Measurements from ENCODE around the gene CSRP1. TPM values are rescaled to one million over a fixed set of nuclear protein-coding genes. Genes with fewer than 3 reads are reported as not detected.

Gene CSRP1
- total and polyA plus RNA-seq, 2 of the 13 experiments (the other 11 are each of a cell fraction or from before 2014, with no cell fraction given): 17.7 to 68.9 TPM

DNA sequence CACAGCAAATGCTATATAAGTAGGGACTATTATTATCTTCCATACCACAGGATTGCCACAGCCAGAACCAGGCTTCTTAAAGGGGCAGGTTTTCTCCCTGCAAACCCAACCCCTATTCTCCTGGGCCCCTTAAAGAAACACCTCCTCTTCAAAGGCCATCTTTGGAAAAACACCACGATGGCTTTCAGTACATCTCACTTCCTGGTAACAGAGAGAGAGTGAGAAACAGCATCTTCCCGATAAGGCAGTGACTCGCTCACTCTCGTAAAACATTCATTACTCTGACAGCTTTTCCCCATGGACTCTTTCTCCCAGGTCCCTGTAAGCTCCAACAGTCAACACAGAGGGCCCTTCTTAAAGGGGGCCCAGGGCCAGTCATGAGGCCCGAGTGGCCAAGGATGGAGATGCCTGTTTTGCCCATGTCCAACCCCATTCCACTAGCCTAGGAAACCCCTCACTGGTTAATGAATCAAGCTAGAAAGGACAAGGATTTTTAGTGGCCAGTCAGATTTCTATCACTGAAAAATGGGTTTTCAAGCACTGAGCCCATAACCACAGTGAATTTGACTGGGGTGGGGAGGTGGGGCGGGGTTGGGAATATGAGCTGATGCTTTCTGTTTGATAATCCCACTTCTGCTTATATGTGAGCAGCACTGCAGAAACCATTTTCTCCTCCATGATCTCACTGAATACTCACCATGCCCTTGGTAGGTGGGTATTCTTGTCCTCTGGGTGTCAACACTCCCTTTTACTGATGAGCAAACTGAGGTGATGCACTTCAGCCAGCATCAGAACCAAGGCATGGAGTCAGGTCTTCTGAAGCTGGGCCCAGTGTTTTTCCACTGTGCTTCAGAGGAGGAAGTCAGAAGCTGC lies 28.4 kb upstream of the CSRP1 start (continued):
- TF ChIP-seq, protein P1, sequence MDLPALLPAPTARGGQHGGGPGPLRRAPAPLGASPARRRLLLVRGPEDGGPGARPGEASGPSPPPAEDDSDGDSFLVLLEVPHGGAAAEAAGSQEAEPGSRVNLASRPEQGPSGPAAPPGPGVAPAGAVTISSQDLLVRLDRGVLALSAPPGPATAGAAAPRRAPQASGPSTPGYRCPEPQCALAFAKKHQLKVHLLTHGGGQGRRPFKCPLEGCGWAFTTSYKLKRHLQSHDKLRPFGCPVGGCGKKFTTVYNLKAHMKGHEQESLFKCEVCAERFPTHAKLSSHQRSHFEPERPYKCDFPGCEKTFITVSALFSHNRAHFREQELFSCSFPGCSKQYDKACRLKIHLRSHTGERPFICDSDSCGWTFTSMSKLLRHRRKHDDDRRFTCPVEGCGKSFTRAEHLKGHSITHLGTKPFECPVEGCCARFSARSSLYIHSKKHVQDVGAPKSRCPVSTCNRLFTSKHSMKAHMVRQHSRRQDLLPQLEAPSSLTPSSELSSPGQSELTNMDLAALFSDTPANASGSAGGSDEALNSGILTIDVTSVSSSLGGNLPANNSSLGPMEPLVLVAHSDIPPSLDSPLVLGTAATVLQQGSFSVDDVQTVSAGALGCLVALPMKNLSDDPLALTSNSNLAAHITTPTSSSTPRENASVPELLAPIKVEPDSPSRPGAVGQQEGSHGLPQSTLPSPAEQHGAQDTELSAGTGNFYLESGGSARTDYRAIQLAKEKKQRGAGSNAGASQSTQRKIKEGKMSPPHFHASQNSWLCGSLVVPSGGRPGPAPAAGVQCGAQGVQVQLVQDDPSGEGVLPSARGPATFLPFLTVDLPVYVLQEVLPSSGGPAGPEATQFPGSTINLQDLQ (CRISPR knock-in tag; IDR thresholded peaks at IDR 0.05): no peak
- TF ChIP-seq ZNF749 (CRISPR knock-in tag; IDR thresholded peaks at IDR 0.05; ENCODE audit: borderline replicate concordance): no peak
- no peak for TF ChIP-seq ZNF547 (CRISPR knock-in tag; IDR thresholded peaks at IDR 0.05)
- no peak for TF ChIP-seq RAD51 (IDR thresholded peaks at IDR 0.05; ENCODE audit: borderline replicate concordance)
- TF ChIP-seq ZNF382 (CRISPR knock-in tag; IDR thresholded peaks at IDR 0.05; ENCODE audit: borderline replicate concordance): no peak
- no peak for TF ChIP-seq ZNF343 (CRISPR knock-in tag; IDR thresholded peaks at IDR 0.05)
- TF ChIP-seq ZNF160 (CRISPR knock-in tag; IDR thresholded peaks at IDR 0.05): no peak
- no peak for TF ChIP-seq PLRG1 (conservative IDR thresholded peaks at IDR 0.05)

DNA sequence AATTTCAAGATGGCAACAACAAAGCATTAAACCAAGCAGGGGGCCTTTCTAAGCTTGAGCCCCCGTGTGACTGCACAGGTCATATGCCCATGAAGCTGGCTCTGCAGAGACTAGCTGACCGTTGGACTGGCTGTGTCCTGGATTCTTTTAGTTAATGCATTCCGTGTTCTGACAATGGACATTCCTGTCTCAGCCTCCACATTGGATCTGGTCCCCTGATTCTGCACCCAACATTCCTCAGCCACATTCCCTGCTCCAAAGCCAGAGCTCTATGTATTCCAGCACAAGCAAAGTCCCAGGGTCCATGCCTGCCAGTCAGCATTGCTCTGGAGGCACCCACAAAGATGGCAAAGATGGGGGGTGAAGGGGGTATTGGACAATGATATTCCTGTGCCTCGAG lies 26.9 kb upstream of the CSRP1 start:
- peaks cover 9 to 57% of the 10 kb centered on the region in 2 experiments for H3K27me3 ChIP-seq (ENCODE audit: control insufficient read depth in 1 of 2, insufficient read depth in 2 of 2, low read length in 2 of 2)
- H3K4me1 ChIP-seq (ENCODE audit: insufficient read depth, low read length): peaks cover 6% of the 10 kb centered on the region; the same call in 1 of the 2 replicates
- H3K9me3 ChIP-seq (ENCODE audit: low read length): no peaks in the 10 kb centered on the region
- DNase-seq (ENCODE audit: low spot score) (no peak), FAIRE-seq (no peak), ATAC-seq (no peak; the same call in 2 of the 3 replicates)
- H2AFZ ChIP-seq (ENCODE audit: low read length): no peak overlapping the region
- H3K4me2 ChIP-seq (ENCODE audit: low read depth, low read length): no peak overlapping the region
- 8% methylated on average over 3 of the region's 4 CpGs for WGBS (ENCODE audit: low lambda C conversion rate)
- no peaks in the 10 kb centered on the region for H3K79me2 ChIP-seq (ENCODE audit: insufficient read depth, low read length)
- no peak overlapping the region for H3K9ac ChIP-seq (ENCODE audit: insufficient read depth, low read depth, low read length)
- H3K4me3 ChIP-seq (replicated peaks in 1 of 3; ENCODE audit: insufficient read depth in 1 of 3, low read depth in 2 of 3, low read length in 3 of 3): no peak overlapping the region
- in situ Hi-C loops (cut with HindIII; ENCODE audit: extremely low pct_ligation_motif_present, low pct_unique_long_range_greater_than_20kb) (no loop called here), intact Hi-C loops (cut with micrococcal nuclease; ENCODE audit: unreplicated experiment) (no loop called here)
- H3K27ac ChIP-seq (ENCODE audit: extremely low read length, insufficient read depth, low read length): no peak overlapping the region
- H3K36me3 ChIP-seq (replicated peaks in 1 of 2; ENCODE audit: control insufficient read depth in 1 of 2, insufficient read depth in 2 of 2, low read length in 2 of 2): no peaks in the 10 kb centered on the region
- no TSS peak for BruUV-seq (replicated peaks)
- POLR2A ChIA-PET: no interaction called here
- CTCF ChIA-PET (ENCODE audit: low intra/inter-chr PET ratio, low total read pairs): no interaction called here
- no peaks in the 10 kb centered on the region for H4K20me1 ChIP-seq (ENCODE audit: insufficient read depth, low read length)
- TF ChIP-seq KLF12 (CRISPR knock-in tag; IDR thresholded peaks at IDR 0.05; ENCODE audit: borderline replicate concordance): no peak
- no peak for TF ChIP-seq POLR2AphosphoS5 (IDR thresholded peaks at IDR 0.05; ENCODE audit: low read depth, low read length)
- no peak for TF ChIP-seq YEATS2 (CRISPR knock-in tag; IDR thresholded peaks at IDR 0.05; ENCODE audit: borderline replicate concordance)
- TF ChIP-seq, protein P2, sequence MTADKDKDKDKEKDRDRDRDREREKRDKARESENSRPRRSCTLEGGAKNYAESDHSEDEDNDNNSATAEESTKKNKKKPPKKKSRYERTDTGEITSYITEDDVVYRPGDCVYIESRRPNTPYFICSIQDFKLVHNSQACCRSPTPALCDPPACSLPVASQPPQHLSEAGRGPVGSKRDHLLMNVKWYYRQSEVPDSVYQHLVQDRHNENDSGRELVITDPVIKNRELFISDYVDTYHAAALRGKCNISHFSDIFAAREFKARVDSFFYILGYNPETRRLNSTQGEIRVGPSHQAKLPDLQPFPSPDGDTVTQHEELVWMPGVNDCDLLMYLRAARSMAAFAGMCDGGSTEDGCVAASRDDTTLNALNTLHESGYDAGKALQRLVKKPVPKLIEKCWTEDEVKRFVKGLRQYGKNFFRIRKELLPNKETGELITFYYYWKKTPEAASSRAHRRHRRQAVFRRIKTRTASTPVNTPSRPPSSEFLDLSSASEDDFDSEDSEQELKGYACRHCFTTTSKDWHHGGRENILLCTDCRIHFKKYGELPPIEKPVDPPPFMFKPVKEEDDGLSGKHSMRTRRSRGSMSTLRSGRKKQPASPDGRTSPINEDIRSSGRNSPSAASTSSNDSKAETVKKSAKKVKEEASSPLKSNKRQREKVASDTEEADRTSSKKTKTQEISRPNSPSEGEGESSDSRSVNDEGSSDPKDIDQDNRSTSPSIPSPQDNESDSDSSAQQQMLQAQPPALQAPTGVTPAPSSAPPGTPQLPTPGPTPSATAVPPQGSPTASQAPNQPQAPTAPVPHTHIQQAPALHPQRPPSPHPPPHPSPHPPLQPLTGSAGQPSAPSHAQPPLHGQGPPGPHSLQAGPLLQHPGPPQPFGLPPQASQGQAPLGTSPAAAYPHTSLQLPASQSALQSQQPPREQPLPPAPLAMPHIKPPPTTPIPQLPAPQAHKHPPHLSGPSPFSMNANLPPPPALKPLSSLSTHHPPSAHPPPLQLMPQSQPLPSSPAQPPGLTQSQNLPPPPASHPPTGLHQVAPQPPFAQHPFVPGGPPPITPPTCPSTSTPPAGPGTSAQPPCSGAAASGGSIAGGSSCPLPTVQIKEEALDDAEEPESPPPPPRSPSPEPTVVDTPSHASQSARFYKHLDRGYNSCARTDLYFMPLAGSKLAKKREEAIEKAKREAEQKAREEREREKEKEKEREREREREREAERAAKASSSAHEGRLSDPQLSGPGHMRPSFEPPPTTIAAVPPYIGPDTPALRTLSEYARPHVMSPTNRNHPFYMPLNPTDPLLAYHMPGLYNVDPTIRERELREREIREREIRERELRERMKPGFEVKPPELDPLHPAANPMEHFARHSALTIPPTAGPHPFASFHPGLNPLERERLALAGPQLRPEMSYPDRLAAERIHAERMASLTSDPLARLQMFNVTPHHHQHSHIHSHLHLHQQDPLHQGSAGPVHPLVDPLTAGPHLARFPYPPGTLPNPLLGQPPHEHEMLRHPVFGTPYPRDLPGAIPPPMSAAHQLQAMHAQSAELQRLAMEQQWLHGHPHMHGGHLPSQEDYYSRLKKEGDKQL (CRISPR knock-in tag; IDR thresholded peaks at IDR 0.05; ENCODE audit: low read depth): no peak
- no peak for TF ChIP-seq WIZ (CRISPR knock-in tag; IDR thresholded peaks at IDR 0.05)
- TF ChIP-seq ETV6 (CRISPR knock-in tag; conservative IDR thresholded peaks at IDR 0.05): no peak
- TF ChIP-seq ZNF331 (CRISPR knock-in tag; IDR thresholded peaks at IDR 0.05): no peak
- TF ChIP-seq ZNF761 (CRISPR knock-in tag; conservative IDR thresholded peaks at IDR 0.05): no peak
